Hindlimb muscle (tissue), 1 donor: Measurements from ENCODE around the gene IGSF10. TPM values are rescaled to one million over a fixed set of nuclear protein-coding genes. Genes with fewer than 3 reads are reported as not detected.

Experiments
- DNase-seq: peaks from one replicate; pipeline ENCODE4 v3.0.0-alpha.2; 2013
- polyA plus RNA-seq: library from polyadenylated mRNA; unstranded; fragments of 120-200 nt; gene quantifications from one replicate; pipeline ENCODE4 v1.2.1, GENCODE V29; 2013; ENCODE audit not compliant: insufficient read length

IGSF10 gene
- polyA plus RNA-seq, 1 donor: 2.8 TPM

- no peak for DNase-seq
These were observed 1.5 kb downstream of the IGSF10 start for GRCh38 chr3:151459358-151459757.

GRCh38 chr3:151456065-151456464, 4.8 kb downstream of the IGSF10 start:
- DNase-seq: no peak

- no peak for DNase-seq
These were observed 8.0 kb downstream of the IGSF10 start for GRCh38 chr3:151452841-151453240.

GRCh38 chr3:151452368-151452767, 8.5 kb downstream of the IGSF10 start:
- no peak for DNase-seq

- no peak for DNase-seq
These were observed 14.9 kb downstream of the IGSF10 start for GRCh38 chr3:151446002-151446340.

GRCh38 chr3:151445273-151446001, 15.4 kb downstream of the IGSF10 start:
- no peak for DNase-seq

- no peak for DNase-seq
These were observed 17.3 kb downstream of the IGSF10 start for GRCh38 chr3:151443583-151443982.

- no peak for DNase-seq
These were observed 19.9 kb downstream of the IGSF10 start for GRCh38 chr3:151440940-151441339.

GRCh38 chr3:151439652-151440125, 21.2 kb downstream of the IGSF10 start:
- peak; percentile 75 for DNase-seq

GRCh38 chr3:151437906-151438305, 23.0 kb downstream of the IGSF10 start:
- DNase-seq: no peak

GRCh38 chr3:151436675-151437446, 24.0 kb downstream of the IGSF10 start:
- DNase-seq: no peak

GRCh38 chr3:151434151-151434890, 26.5 kb downstream of the IGSF10 start:
- no peak for DNase-seq

GRCh38 chr3:151432616-151433372, 28.1 kb downstream of the IGSF10 start:
- DNase-seq: no peak

GRCh38 chr3:151431940-151432339, 28.9 kb downstream of the IGSF10 start:
- no peak for DNase-seq

GRCh38 chr3:151430821-151431484, 29.9 kb downstream of the IGSF10 start:
- DNase-seq: no peak

GRCh38 chr3:151428386-151428785, 32.5 kb downstream of the IGSF10 start:
- DNase-seq: no peak

GRCh38 chr3:151426341-151426657, 34.6 kb downstream of the IGSF10 start:
- DNase-seq: no peak

GRCh38 chr3:151425627-151426340, 35.1 kb downstream of the IGSF10 start:
- no peak for DNase-seq

GRCh38 chr3:151423091-151423490, 37.8 kb downstream of the IGSF10 start:
- DNase-seq: no peak

GRCh38 chr3:151421938-151422337, 38.9 kb downstream of the IGSF10 start:
- DNase-seq: no peak

- no peak for DNase-seq
These were observed 41.1 kb downstream of the IGSF10 start for GRCh38 chr3:151419806-151420205.
